GM12878 (cell line): Measurements from ENCODE around the gene HS3ST3B1.

Experiments
- ATF7 ChIP-seq: fragments of 450-650 bp; IDR thresholded peaks from 2 replicates; pipeline ENCODE4 v1.6.1; 2016; ENCODE audit warnings: low read depth, mild to moderate bottlenecking
- CBX5 ChIP-seq: sonication (generic); IDR thresholded peaks from 2 replicates; pipeline ENCODE4 v1.6.1; 2016; ENCODE audit warnings: low read depth, moderate library complexity, mild to moderate bottlenecking, inconsistent platforms
- ETV6 ChIP-seq, 2 experiments: fragments of 450-650 bp in 1 of 2; IDR thresholded peaks in 1 of 2; conservative IDR thresholded peaks in 1 of 2; 2 replicates each; pipeline ENCODE4 v1.6.1; 2014; ENCODE audit warnings: antibody characterized with exemption in 1 of 2, borderline replicate concordance in 1 of 2, low read depth in 1 of 2, mild to moderate bottlenecking in 1 of 2, moderate library complexity in 1 of 2
- EZH2 ChIP-seq: IDR thresholded peaks from 2 replicates; pipeline ENCODE4 v1.6.1; 2012; ENCODE audit warnings: low read depth, mild to moderate bottlenecking, control low read depth, inconsistent platforms, low read length, borderline replicate concordance; ENCODE audit not compliant: control insufficient read depth
- GABPA ChIP-seq: IDR thresholded peaks from 2 replicates; pipeline ENCODE4 v1.6.1; 2014; ENCODE audit warnings: antibody characterized with exemption, low read depth, mild to moderate bottlenecking, inconsistent platforms
- HDAC2 ChIP-seq: fragments of 200-600 bp; sonication (generic); IDR thresholded peaks from 2 replicates; pipeline ENCODE4 v1.6.1; 2017
- POLR2AphosphoS5 ChIP-seq: IDR thresholded peaks from 2 replicates; pipeline ENCODE4 v1.6.1; 2011; ENCODE audit warnings: mild to moderate bottlenecking, low read length, inconsistent platforms
- SP1 ChIP-seq: IDR thresholded peaks from one replicate; pipeline ENCODE4 v1.6.1; 2011; ENCODE audit warnings: low read depth, low read length
- SREBF2 ChIP-seq: IDR thresholded peaks from 2 replicates; pipeline ENCODE4 v1.6.1; 2012; ENCODE audit warnings: mild to moderate bottlenecking, low read length
- ZNF384 ChIP-seq: IDR thresholded peaks from 2 replicates; pipeline ENCODE4 v1.6.1; 2012; ENCODE audit warnings: low read depth, mild to moderate bottlenecking, low read length, improper control_type of control experiment, borderline replicate concordance
- TF ChIP-seq, protein P1 (sequence below), 3 experiments: IDR thresholded peaks in 2 of 3; conservative IDR thresholded peaks in 1 of 3; 2 replicates each; pipeline ENCODE4 v1.5.1; 2011; ENCODE audit warnings: low read depth in 3 of 3, low read length in 3 of 3, mild to moderate bottlenecking in 3 of 3, control low read depth in 2 of 3, moderate library complexity in 2 of 3, inconsistent platforms in 1 of 3, mixed read lengths in 1 of 3; ENCODE audit not compliant: control insufficient read depth in 2 of 3, insufficient read depth in 1 of 3; ENCODE audit errors: extremely low read depth in 1 of 3
- TF ChIP-seq, protein P2 (sequence below): fragments of 450-650 bp; IDR thresholded peaks from 2 replicates; pipeline ENCODE4 v1.6.1; 2017; ENCODE audit warnings: antibody characterized with exemption, mild to moderate bottlenecking, moderate library complexity
- TF ChIP-seq, protein P3 (sequence below): fragments of 450-650 bp; IDR thresholded peaks from 2 replicates; pipeline ENCODE4 v1.6.1; 2017; ENCODE audit warnings: mild to moderate bottlenecking

- TF ChIP-seq SP1 (no peak), ETV6 (conservative IDR thresholded peaks at IDR 0.05 in 1 of 2, IDR thresholded peaks at IDR 0.05 in 1 of 2; ENCODE audit: borderline replicate concordance in 1 of 2, low read depth in 1 of 2) (no peak), EZH2 (no peak), POLR2AphosphoS5 (no peak), ATF7 (no peak), CBX5 (no peak), HDAC2 (no peak), ZNF384 (no peak), SREBF2 (no peak), GABPA (no peak)
- TF ChIP-seq, protein P1, sequence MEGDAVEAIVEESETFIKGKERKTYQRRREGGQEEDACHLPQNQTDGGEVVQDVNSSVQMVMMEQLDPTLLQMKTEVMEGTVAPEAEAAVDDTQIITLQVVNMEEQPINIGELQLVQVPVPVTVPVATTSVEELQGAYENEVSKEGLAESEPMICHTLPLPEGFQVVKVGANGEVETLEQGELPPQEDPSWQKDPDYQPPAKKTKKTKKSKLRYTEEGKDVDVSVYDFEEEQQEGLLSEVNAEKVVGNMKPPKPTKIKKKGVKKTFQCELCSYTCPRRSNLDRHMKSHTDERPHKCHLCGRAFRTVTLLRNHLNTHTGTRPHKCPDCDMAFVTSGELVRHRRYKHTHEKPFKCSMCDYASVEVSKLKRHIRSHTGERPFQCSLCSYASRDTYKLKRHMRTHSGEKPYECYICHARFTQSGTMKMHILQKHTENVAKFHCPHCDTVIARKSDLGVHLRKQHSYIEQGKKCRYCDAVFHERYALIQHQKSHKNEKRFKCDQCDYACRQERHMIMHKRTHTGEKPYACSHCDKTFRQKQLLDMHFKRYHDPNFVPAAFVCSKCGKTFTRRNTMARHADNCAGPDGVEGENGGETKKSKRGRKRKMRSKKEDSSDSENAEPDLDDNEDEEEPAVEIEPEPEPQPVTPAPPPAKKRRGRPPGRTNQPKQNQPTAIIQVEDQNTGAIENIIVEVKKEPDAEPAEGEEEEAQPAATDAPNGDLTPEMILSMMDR (IDR thresholded peaks at IDR 0.05 in 2 of 3, conservative IDR thresholded peaks at IDR 0.05 in 1 of 3; ENCODE audit: control insufficient read depth in 2 of 3, extremely low read depth in 1 of 3, insufficient read depth in 1 of 3, low read depth in 3 of 3, low read length in 3 of 3): no peak
- TF ChIP-seq, protein P2, sequence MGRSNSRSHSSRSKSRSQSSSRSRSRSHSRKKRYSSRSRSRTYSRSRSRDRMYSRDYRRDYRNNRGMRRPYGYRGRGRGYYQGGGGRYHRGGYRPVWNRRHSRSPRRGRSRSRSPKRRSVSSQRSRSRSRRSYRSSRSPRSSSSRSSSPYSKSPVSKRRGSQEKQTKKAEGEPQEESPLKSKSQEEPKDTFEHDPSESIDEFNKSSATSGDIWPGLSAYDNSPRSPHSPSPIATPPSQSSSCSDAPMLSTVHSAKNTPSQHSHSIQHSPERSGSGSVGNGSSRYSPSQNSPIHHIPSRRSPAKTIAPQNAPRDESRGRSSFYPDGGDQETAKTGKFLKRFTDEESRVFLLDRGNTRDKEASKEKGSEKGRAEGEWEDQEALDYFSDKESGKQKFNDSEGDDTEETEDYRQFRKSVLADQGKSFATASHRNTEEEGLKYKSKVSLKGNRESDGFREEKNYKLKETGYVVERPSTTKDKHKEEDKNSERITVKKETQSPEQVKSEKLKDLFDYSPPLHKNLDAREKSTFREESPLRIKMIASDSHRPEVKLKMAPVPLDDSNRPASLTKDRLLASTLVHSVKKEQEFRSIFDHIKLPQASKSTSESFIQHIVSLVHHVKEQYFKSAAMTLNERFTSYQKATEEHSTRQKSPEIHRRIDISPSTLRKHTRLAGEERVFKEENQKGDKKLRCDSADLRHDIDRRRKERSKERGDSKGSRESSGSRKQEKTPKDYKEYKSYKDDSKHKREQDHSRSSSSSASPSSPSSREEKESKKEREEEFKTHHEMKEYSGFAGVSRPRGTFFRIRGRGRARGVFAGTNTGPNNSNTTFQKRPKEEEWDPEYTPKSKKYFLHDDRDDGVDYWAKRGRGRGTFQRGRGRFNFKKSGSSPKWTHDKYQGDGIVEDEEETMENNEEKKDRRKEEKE: no peak
- TF ChIP-seq, protein P3, sequence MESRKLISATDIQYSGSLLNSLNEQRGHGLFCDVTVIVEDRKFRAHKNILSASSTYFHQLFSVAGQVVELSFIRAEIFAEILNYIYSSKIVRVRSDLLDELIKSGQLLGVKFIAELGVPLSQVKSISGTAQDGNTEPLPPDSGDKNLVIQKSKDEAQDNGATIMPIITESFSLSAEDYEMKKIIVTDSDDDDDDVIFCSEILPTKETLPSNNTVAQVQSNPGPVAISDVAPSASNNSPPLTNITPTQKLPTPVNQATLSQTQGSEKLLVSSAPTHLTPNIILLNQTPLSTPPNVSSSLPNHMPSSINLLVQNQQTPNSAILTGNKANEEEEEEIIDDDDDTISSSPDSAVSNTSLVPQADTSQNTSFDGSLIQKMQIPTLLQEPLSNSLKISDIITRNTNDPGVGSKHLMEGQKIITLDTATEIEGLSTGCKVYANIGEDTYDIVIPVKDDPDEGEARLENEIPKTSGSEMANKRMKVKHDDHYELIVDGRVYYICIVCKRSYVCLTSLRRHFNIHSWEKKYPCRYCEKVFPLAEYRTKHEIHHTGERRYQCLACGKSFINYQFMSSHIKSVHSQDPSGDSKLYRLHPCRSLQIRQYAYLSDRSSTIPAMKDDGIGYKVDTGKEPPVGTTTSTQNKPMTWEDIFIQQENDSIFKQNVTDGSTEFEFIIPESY: no peak
Measured at GRCh38 chr17:14307560-14308024, 6.7 kb downstream of the HS3ST3B1 start.
